K562 (cell line): ENCODE measurements around the gene FAM171A1. TPM values are rescaled to one million over a fixed set of nuclear protein-coding genes. Genes with fewer than 3 reads are reported as not detected.

Experiments used
- C11orf30 ChIP-seq: fragments of 450-650 bp; IDR thresholded peaks from 2 replicates; pipeline ENCODE4 v1.6.1; 2016; ENCODE audit warnings: low read depth, mild to moderate bottlenecking
- FIP1L1 ChIP-seq: fragments of 200-400 bp; formaldehyde crosslinking; IDR thresholded peaks from 2 replicates; pipeline ENCODE4 v1.6.1; 2018; ENCODE audit warnings: mild to moderate bottlenecking, low read depth, low read length; ENCODE audit not compliant: poor library complexity, severe bottlenecking
- FOS ChIP-seq: IDR thresholded peaks from 3 replicates; pipeline ENCODE4 v1.6.1; 2011; ENCODE audit not compliant: insufficient read length; ENCODE audit errors: extremely low read depth
- GATAD2A ChIP-seq: fragments of 450-650 bp; IDR thresholded peaks from 2 replicates; pipeline ENCODE4 v1.6.1; 2017
- GTF2A2 ChIP-seq: IDR thresholded peaks from 2 replicates; pipeline ENCODE4 v1.6.1; 2016; ENCODE audit warnings: mild to moderate bottlenecking, missing genetic modification characterization, missing compliant biosample characterization
- HLTF ChIP-seq: fragments of 450-650 bp; IDR thresholded peaks from 2 replicates; pipeline ENCODE4 v1.6.1; 2016
- KAT2B ChIP-seq: IDR thresholded peaks from one replicate; pipeline ENCODE4 v1.6.1; 2012; ENCODE audit warnings: low read depth, mild to moderate bottlenecking, control low read depth, inconsistent platforms, low read length, moderate library complexity
- MEF2D ChIP-seq: conservative IDR thresholded peaks from 2 replicates; pipeline ENCODE4 v1.6.1; 2016; ENCODE audit warnings: low read depth, missing genetic modification characterization, missing compliant biosample characterization
- NRF1 ChIP-seq, 2 experiments: fragments of 450-650 bp; IDR thresholded peaks in 1 of 2; conservative IDR thresholded peaks in 1 of 2; 2 replicates each; pipeline ENCODE4 v1.6.1; 2014; ENCODE audit warnings: mild to moderate bottlenecking in 2 of 2
- OTX1 ChIP-seq: fragments of 450-650 bp; formaldehyde crosslinking; IDR thresholded peaks from 2 replicates; pipeline ENCODE4 v1.4.0; 2022; ENCODE audit warnings: mild to moderate bottlenecking
- PCBP2 ChIP-seq: fragments of 200-400 bp; formaldehyde crosslinking; IDR thresholded peaks from 2 replicates; pipeline ENCODE4 v1.6.1; 2018; ENCODE audit warnings: low read length, low read depth, mild to moderate bottlenecking, moderate library complexity; ENCODE audit not compliant: poor library complexity, severe bottlenecking
- RBM39 ChIP-seq: fragments of 200-400 bp; formaldehyde crosslinking; optimal IDR thresholded peaks from 2 replicates; pipeline ENCODE3; 2018; ENCODE audit warnings: low read depth, low read length
- SIN3B ChIP-seq: fragments of 450-650 bp; IDR thresholded peaks from 2 replicates; pipeline ENCODE4 v1.6.1; 2017; ENCODE audit warnings: low read depth, mild to moderate bottlenecking, moderate library complexity
- SP1 ChIP-seq: sonication (generic); formaldehyde crosslinking; IDR thresholded peaks from 2 replicates; pipeline ENCODE4 v1.8.1; 2022; ENCODE audit warnings: mild to moderate bottlenecking, missing genetic modification reagents
- TAF15 ChIP-seq: fragments of 200-400 bp; formaldehyde crosslinking; IDR thresholded peaks from 2 replicates; pipeline ENCODE4 v1.6.1; 2017; ENCODE audit warnings: mild to moderate bottlenecking, low read depth, low read length, moderate library complexity
- ZNF41 ChIP-seq: fragments of 250-450 bp; sonication (Bioruptor Pico); conservative IDR thresholded peaks from 2 replicates; pipeline ENCODE4 v1.4.0; 2020; ENCODE audit warnings: mild to moderate bottlenecking
- ZNF75A ChIP-seq: fragments of 450-650 bp; formaldehyde crosslinking; IDR thresholded peaks from 2 replicates; pipeline ENCODE4 v1.4.0; 2020; ENCODE audit warnings: mild to moderate bottlenecking
- ZNF766 ChIP-seq: fragments of 200-800 bp; sonication (Bioruptor generic); conservative IDR thresholded peaks from 2 replicates; pipeline ENCODE4 v1.6.1; 2016; ENCODE audit warnings: missing genetic modification characterization, missing compliant biosample characterization
- polyA plus RNA-seq, 8 experiments: library from polyadenylated mRNA; depleted of rRNA in 4 of 8; stranded (reverse) in 5 of 8; unstranded in 3 of 8; fragments of >200 nt; fragmentation: Nextera tagmentation in 2 of 8; fragmentation: Illumina TruSeq in 1 of 8; extraction: Ambion mirVana in 2 of 8; extraction: Trizol in 1 of 8; gene quantifications; 2 replicates each; pipeline versions ENCODE4 v1.2.1 to v1.2.3, GENCODE V29; 2011 to 2014; ENCODE audit warnings: inconsistent platforms in 1 of 8, missing spikeins in 1 of 8
- total RNA-seq, 7 experiments: library from RNA; depleted of rRNA in 6 of 7; stranded (reverse); fragments of >200 nt in 6 of 7; fragmentation: Illumina TruSeq in 2 of 7; extraction: Trizol in 2 of 7; gene quantifications; 2 replicates each; pipeline versions ENCODE4 v1.2.1 to v1.2.3, GENCODE V29; 2011 to 2021; ENCODE audit warnings: low replicate concordance in 1 of 7
- TF ChIP-seq, protein P1 (sequence below): fragments of 450-650 bp; formaldehyde crosslinking; IDR thresholded peaks from 2 replicates; pipeline ENCODE4 v1.4.0; 2020; ENCODE audit warnings: mild to moderate bottlenecking, moderate library complexity
- TF ChIP-seq, protein P2 (sequence below): conservative IDR thresholded peaks from 2 replicates; pipeline ENCODE4 v1.6.1; 2011; ENCODE audit warnings: low read depth, mild to moderate bottlenecking, low read length; ENCODE audit not compliant: control insufficient read depth
- TF ChIP-seq, protein P3 (sequence below): fragments of 200-400 bp; formaldehyde crosslinking; IDR thresholded peaks from 2 replicates; pipeline ENCODE4 v1.6.1; 2017; ENCODE audit warnings: mild to moderate bottlenecking, low read depth, low read length, moderate library complexity
- TF ChIP-seq, protein P4 (sequence below): sonication (generic); formaldehyde crosslinking; IDR thresholded peaks from 2 replicates; pipeline ENCODE4 v1.8.1; 2023; ENCODE audit warnings: mild to moderate bottlenecking, missing genetic modification reagents
- TF ChIP-seq, protein P5 (sequence below): fragments of 450-650 bp; IDR thresholded peaks from 2 replicates; pipeline ENCODE4 v1.6.1; 2016

FAM171A1 gene
- total and polyA plus RNA-seq, 9 of the 15 experiments (the other 6 are each of a cell fraction or from before 2014, with no cell fraction given) = 0.51 to 8.2 (median 4.8) TPM

DNA sequence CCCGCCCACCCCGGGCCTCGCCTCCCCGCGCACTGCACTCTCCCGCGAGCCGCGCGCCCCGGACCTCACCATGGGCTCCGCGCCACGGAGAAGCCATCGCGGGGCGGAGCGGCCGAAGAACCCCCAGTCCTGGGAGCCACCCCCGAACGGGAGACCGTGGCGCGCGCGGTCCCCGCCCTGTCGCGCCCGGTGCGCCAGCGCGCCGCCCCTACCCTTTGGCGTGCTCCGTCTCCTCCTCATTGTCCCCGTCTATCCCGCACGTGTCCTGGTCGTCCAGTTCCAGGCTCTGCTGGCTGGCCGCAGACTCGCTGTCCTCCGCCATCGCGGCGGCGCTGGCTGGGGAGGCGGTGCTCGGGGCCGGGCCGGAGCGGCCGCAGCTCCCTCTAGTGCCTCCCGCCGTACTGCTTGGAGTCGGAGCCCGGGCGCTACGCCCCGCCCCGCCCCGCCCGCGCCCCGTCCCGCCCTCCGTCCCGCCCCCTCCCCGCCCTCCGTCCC, 202.8 kb downstream of the FAM171A1 start, which contains the start of gene NMT2 (continued):
- no peak for TF ChIP-seq RBM39
- no peak for TF ChIP-seq ZNF41 (CRISPR knock-in tag)
- TF ChIP-seq NRF1 (conservative IDR thresholded peaks at IDR 0.05 in 1 of 2, IDR thresholded peaks at IDR 0.05 in 1 of 2) = peak; percentile 5 to 25; a peak in 1 of 4 replicates
- no peak for TF ChIP-seq C11orf30
- TF ChIP-seq FOS = no peak
- TF ChIP-seq FIP1L1 = no peak
- TF ChIP-seq, protein P1, sequence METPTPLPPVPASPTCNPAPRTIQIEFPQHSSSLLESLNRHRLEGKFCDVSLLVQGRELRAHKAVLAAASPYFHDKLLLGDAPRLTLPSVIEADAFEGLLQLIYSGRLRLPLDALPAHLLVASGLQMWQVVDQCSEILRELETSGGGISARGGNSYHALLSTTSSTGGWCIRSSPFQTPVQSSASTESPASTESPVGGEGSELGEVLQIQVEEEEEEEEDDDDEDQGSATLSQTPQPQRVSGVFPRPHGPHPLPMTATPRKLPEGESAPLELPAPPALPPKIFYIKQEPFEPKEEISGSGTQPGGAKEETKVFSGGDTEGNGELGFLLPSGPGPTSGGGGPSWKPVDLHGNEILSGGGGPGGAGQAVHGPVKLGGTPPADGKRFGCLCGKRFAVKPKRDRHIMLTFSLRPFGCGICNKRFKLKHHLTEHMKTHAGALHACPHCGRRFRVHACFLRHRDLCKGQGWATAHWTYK = no peak
- TF ChIP-seq SP1 (CRISPR knock-in tag) = peak; percentile 63
- TF ChIP-seq KAT2B = no peak
- TF ChIP-seq, protein P2, sequence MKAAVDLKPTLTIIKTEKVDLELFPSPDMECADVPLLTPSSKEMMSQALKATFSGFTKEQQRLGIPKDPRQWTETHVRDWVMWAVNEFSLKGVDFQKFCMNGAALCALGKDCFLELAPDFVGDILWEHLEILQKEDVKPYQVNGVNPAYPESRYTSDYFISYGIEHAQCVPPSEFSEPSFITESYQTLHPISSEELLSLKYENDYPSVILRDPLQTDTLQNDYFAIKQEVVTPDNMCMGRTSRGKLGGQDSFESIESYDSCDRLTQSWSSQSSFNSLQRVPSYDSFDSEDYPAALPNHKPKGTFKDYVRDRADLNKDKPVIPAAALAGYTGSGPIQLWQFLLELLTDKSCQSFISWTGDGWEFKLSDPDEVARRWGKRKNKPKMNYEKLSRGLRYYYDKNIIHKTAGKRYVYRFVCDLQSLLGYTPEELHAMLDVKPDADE = peak; percentile 65; the same call in 1 of the 2 replicates
- TF ChIP-seq, protein P3, sequence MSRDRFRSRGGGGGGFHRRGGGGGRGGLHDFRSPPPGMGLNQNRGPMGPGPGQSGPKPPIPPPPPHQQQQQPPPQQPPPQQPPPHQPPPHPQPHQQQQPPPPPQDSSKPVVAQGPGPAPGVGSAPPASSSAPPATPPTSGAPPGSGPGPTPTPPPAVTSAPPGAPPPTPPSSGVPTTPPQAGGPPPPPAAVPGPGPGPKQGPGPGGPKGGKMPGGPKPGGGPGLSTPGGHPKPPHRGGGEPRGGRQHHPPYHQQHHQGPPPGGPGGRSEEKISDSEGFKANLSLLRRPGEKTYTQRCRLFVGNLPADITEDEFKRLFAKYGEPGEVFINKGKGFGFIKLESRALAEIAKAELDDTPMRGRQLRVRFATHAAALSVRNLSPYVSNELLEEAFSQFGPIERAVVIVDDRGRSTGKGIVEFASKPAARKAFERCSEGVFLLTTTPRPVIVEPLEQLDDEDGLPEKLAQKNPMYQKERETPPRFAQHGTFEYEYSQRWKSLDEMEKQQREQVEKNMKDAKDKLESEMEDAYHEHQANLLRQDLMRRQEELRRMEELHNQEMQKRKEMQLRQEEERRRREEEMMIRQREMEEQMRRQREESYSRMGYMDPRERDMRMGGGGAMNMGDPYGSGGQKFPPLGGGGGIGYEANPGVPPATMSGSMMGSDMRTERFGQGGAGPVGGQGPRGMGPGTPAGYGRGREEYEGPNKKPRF = no peak
- no peak for TF ChIP-seq ZNF75A (CRISPR knock-in tag)
- no peak for TF ChIP-seq PCBP2
- TF ChIP-seq HLTF = peak; percentile 46; the same call in 1 of the 2 replicates
- no peak for TF ChIP-seq GTF2A2 (tag)
- no peak for TF ChIP-seq ZNF766 (CRISPR knock-in tag)
- 0 out of 2 replicates have a peak, but pooled peaks have one; percentile 42 for TF ChIP-seq GATAD2A
- TF ChIP-seq, protein P4, sequence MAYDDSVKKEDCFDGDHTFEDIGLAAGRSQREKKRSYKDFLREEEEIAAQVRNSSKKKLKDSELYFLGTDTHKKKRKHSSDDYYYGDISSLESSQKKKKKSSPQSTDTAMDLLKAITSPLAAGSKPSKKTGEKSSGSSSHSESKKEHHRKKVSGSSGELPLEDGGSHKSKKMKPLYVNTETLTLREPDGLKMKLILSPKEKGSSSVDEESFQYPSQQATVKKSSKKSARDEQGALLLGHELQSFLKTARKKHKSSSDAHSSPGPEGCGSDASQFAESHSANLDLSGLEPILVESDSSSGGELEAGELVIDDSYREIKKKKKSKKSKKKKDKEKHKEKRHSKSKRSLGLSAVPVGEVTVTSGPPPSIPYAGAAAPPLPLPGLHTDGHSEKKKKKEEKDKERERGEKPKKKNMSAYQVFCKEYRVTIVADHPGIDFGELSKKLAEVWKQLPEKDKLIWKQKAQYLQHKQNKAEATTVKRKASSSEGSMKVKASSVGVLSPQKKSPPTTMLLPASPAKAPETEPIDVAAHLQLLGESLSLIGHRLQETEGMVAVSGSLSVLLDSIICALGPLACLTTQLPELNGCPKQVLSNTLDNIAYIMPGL (CRISPR knock-in tag) = no peak
- TF ChIP-seq OTX1 (CRISPR knock-in tag) = no peak
- no peak for TF ChIP-seq SIN3B
- no peak for TF ChIP-seq MEF2D (tag)
- TF ChIP-seq, protein P5, sequence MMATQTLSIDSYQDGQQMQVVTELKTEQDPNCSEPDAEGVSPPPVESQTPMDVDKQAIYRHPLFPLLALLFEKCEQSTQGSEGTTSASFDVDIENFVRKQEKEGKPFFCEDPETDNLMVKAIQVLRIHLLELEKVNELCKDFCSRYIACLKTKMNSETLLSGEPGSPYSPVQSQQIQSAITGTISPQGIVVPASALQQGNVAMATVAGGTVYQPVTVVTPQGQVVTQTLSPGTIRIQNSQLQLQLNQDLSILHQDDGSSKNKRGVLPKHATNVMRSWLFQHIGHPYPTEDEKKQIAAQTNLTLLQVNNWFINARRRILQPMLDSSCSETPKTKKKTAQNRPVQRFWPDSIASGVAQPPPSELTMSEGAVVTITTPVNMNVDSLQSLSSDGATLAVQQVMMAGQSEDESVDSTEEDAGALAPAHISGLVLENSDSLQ = no peak
- TF ChIP-seq TAF15 = no peak
